HepG2 (cell line): ENCODE data around the gene SPTSSB. TPM values are rescaled to one million over a fixed set of nuclear protein-coding genes. Genes with fewer than 3 reads are reported as not detected.

Experiments
- ARID2 ChIP-seq: sonication (generic); formaldehyde crosslinking; IDR thresholded peaks from 2 replicates; pipeline ENCODE4 v1.8.1; 2022; ENCODE audit warnings: mild to moderate bottlenecking, missing genetic modification reagents, borderline replicate concordance
- ARID3A ChIP-seq: IDR thresholded peaks from 2 replicates; pipeline ENCODE4 v1.6.1; 2012; ENCODE audit warnings: low read depth, low read length, improper control_type of control experiment
- ARID5B ChIP-seq: IDR thresholded peaks from 2 replicates; pipeline ENCODE4 v1.4.0; 2020; ENCODE audit warnings: mild to moderate bottlenecking, missing genetic modification reagents
- CHD4 ChIP-seq: fragments of 200-600 bp; sonication (generic); IDR thresholded peaks from 2 replicates; pipeline ENCODE4 v1.7.0; 2017; ENCODE audit warnings: mild to moderate bottlenecking, low read length, borderline replicate concordance
- GMEB2 ChIP-seq: IDR thresholded peaks from 2 replicates; pipeline ENCODE4 v1.6.1; 2016; ENCODE audit warnings: missing biosample characterization, missing genetic modification reagents, low read depth
- KAT7 ChIP-seq: IDR thresholded peaks from 2 replicates; pipeline ENCODE4 v1.6.1; 2018; ENCODE audit warnings: borderline replicate concordance, missing compliant biosample characterization
- NCOA2 ChIP-seq: sonication (generic); formaldehyde crosslinking; IDR thresholded peaks from 2 replicates; pipeline ENCODE4 v1.8.0; 2022; ENCODE audit warnings: inconsistent platforms
- PPARG ChIP-seq: conservative IDR thresholded peaks from 2 replicates; pipeline ENCODE4 v1.6.1; 2016; ENCODE audit warnings: missing biosample characterization, missing genetic modification reagents
- SP1 ChIP-seq, 2 experiments: fragments of 450-650 bp in 1 of 2; sonication (generic) in 1 of 2; formaldehyde crosslinking in 1 of 2; IDR thresholded peaks; 2 replicates each; pipeline versions ENCODE4 v1.4.0 to v1.6.1; 2016 to 2020; ENCODE audit warnings: missing genetic modification reagents in 1 of 2
- ZKSCAN1 ChIP-seq: fragments of 150-350 bp; IDR thresholded peaks from 2 replicates; pipeline ENCODE4 v1.6.1; 2014; ENCODE audit warnings: low read length
- ZMAT3 ChIP-seq: sonication (generic); formaldehyde crosslinking; conservative IDR thresholded peaks from 2 replicates; pipeline ENCODE4 v1.7.0; 2021; ENCODE audit warnings: missing genetic modification reagents
- ZNF484 ChIP-seq: sonication (generic); formaldehyde crosslinking; IDR thresholded peaks from 2 replicates; pipeline ENCODE4 v1.5.1; 2020; ENCODE audit warnings: mild to moderate bottlenecking, low read depth, missing genetic modification reagents, borderline replicate concordance
- ZNF609 ChIP-seq: sonication (generic); formaldehyde crosslinking; IDR thresholded peaks from 2 replicates; pipeline ENCODE4 v1.4.0; 2020; ENCODE audit warnings: mild to moderate bottlenecking, missing genetic modification reagents, borderline replicate concordance
- ZNF629 ChIP-seq: sonication (generic); formaldehyde crosslinking; conservative IDR thresholded peaks from 2 replicates; pipeline ENCODE4 v1.5.0; 2020; ENCODE audit warnings: missing genetic modification reagents
- ZNF784 ChIP-seq: sonication (generic); formaldehyde crosslinking; IDR thresholded peaks from 2 replicates; pipeline ENCODE4 v1.5.1; 2020; ENCODE audit warnings: missing genetic modification reagents, mild to moderate bottlenecking, borderline replicate concordance
- polyA plus RNA-seq, 8 experiments: library from polyadenylated mRNA; depleted of rRNA in 3 of 8; stranded (reverse) in 7 of 8; unstranded in 1 of 8; fragments of >200 nt; fragmentation: Illumina TruSeq in 4 of 8; extraction: Trizol in 4 of 8; gene quantifications; 2 replicates each; pipeline versions ENCODE4 v1.2.1 to v1.2.3, GENCODE V29; 2011 to 2016; ENCODE audit warnings: low read depth in 4 of 8, missing spikeins in 1 of 8, mixed read lengths in 1 of 8; ENCODE audit not compliant: insufficient read depth in 1 of 8
- total RNA-seq, 5 experiments: library from RNA; depleted of rRNA; stranded (reverse); fragments of >200 nt; fragmentation: Illumina TruSeq; extraction: Trizol; gene quantifications; 2 replicates each; pipeline ENCODE4 v1.2.3, GENCODE V29; 2016; ENCODE audit warnings: low read depth in 1 of 5

The SPTSSB gene
- total and polyA plus RNA-seq, 2 of the 13 experiments (the other 11 are each of a cell fraction or from before 2014, with no cell fraction given): 0.51 to 2.4 TPM

GRCh38 chr3:161322781-161323568, 48.3 kb downstream of the SPTSSB start (continued):
- TF ChIP-seq ZNF609: peak; percentile 96
- TF ChIP-seq KAT7 (CRISPR knock-in tag): no peak
- TF ChIP-seq ARID5B (CRISPR knock-in tag): peak; percentile 93
- no peak for TF ChIP-seq ZNF784
- TF ChIP-seq ZNF484 (CRISPR knock-in tag): no peak
- TF ChIP-seq ZKSCAN1: no peak
- TF ChIP-seq PPARG: no peak; the same call in 1 of the 2 replicates
- no peak for TF ChIP-seq SP1 (IDR thresholded peaks at IDR 0.05)
- no peak for TF ChIP-seq SP1 (CRISPR knock-in tag; IDR thresholded peaks at IDR 0.05)
- no peak for TF ChIP-seq ARID2 (CRISPR knock-in tag)
- TF ChIP-seq ARID3A: peak; percentile 51; the same call in 1 of the 2 replicates
- TF ChIP-seq NCOA2 (CRISPR knock-in tag): peak; percentile 89
- TF ChIP-seq CHD4: 0 out of 2 replicates have a peak, but pooled peaks have one; percentile 14
- no peak for TF ChIP-seq GMEB2 (CRISPR knock-in tag)
- TF ChIP-seq ZNF629 (CRISPR knock-in tag): no peak
- TF ChIP-seq ZMAT3: no peak
